Cardiac fibroblast (primary cell): ENCODE data around the gene VAMP7.
"Not testable (repeated sequence)": the region's sequence is repeated elsewhere in the genome, so short reads cannot be mapped to it uniquely, and the experiment has no call there.

Experiments used
- DNase-seq, 2 donors: peaks; one replicate each; pipeline versions ENCODE4 v3.0.0 to v3.0.0-alpha.2; 2010; ENCODE audit warnings: low read depth in 2 of 2
- H3K4me3 ChIP-seq, 2 donors: replicated peaks in 1 of 2; 1 replicate in 1 of 2; 2 replicates in 1 of 2; pipeline ENCODE4 v1.5.1; 2011; ENCODE audit warnings: low read depth in 2 of 2, low read length in 2 of 2, mild to moderate bottlenecking in 2 of 2, moderate library complexity in 1 of 2
- CTCF ChIP-seq: IDR thresholded peaks from one replicate; pipeline ENCODE4 v1.5.1; 2011; ENCODE audit warnings: low read depth, mild to moderate bottlenecking, low read length, inconsistent platforms

VAMP7 gene

DNA sequence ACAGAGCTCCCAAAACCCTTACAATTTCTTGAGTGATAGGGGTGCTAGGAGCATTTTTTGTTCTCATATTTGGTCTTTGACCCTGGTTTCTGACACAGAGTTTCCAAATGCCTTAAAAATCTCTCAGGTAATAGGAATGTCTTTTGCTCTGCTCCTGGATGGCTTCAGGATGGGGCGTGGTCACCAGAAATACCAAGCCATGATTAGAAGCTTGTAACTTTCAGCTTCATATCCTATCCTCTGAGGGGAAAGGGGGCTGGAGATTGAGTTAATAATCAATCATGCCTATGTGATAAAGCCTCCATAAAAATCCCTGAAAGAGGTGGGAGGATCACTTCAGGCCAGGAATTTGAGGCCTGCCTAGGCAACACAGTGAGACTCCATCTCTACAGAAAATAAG is 81.8 kb downstream of the VAMP7 start:
- no peak for TF ChIP-seq CTCF
- DNase-seq = no peak
- no peak overlapping the region for H3K4me3 ChIP-seq

DNA sequence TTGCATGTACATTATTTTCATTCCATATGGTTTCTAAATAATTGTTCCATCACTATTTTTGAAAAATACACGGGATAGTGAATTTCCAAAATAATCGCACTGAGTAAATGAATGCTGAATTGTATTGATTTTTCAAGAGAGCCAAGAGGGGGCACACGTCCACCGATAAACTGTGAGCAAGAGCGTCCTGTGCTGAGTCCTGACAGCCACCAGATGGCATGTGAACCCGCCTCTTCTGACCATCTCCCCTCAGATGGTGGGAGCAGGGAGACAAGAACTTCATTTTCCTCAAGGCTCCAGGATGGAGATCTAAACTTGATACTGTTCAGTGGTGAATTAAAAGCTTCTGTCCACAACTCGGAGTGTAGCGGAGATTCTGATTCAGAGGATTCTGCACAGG is 85.7 kb downstream of the VAMP7 start:
- no peak overlapping the region for H3K4me3 ChIP-seq
- DNase-seq = peak in 1 of 2 donors; percentile 16

GRCh38 chrX:155967653-155968325 is 86.6 kb downstream of the VAMP7 start:
- no peak for TF ChIP-seq CTCF

More for the DNA sequence above, 85.7 kb downstream of the VAMP7 start:
- TF ChIP-seq CTCF = peak; percentile 20

GRCh38 chrX:155968326-155968661 is 87.1 kb downstream of the VAMP7 start:
- no peak for TF ChIP-seq CTCF
- no peak for DNase-seq
- no peak overlapping the region for H3K4me3 ChIP-seq

More at GRCh38 chrX:155967653-155968325, 86.6 kb downstream of the VAMP7 start:
- no peak overlapping the region for H3K4me3 ChIP-seq
- no peak for DNase-seq

- DNase-seq = no peak
- TF ChIP-seq CTCF = no peak
- H3K4me3 ChIP-seq = no peak overlapping the region
Observed at GRCh38 chrX:155968791-155969190, 87.6 kb downstream of the VAMP7 start.

DNA sequence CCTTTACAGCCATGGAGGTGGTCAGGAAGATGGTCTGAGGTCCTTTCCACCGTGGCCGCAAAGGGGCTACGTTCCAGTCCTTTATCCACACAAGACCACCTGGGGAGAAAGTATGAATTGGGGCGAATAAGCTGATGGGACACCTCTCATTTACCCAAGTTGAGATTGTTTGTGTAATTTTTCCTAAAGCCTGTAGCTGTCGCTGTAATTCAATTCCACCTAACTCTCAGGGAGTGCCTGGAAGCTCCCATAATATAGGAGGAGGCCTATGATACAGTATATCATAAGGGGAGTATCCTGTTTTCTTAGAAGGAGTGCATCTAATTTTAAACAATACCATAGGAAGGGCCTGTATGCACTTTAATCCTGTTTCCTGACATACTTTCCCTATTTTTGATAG is 90.5 kb downstream of the VAMP7 start:
- not testable (repeated sequence) for H3K4me3 ChIP-seq
- TF ChIP-seq CTCF = peak; percentile 6
- peak in 1 of 2 donors; percentile 8 for DNase-seq

DNA sequence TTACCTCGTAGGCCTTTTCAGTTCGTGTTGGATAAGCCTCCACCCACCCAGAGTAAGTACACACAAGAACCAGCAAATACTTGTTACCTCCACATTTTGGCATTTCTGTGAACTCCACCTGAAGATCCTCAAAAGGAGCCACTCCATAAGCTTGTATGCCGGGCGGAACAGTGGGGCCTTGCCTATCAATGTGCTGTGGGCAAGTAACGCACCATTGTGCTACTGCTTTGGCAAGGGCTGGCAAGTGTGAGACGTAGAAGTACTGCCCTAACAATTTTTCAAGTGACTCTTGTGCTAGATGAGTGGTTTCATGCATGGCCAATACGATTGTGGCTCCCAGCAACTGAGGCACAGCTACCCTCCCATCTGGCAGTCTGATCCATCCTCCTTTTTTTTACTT is 91.1 kb downstream of the VAMP7 start:
- DNase-seq, H3K4me3 ChIP-seq: not testable (repeated sequence)
